ENCODE data around the gene CORO2A.

CORO2A gene

GRCh38 chr9:98229620-98230019, 37.2 kb upstream of the CORO2A start:
- DNase-seq (no peak), ATAC-seq (ENCODE audit: insufficient read depth, low read depth) (no peak)
- no peak overlapping the region for H2AFZ ChIP-seq (ENCODE audit: low read depth, low read length)
- H3K9ac ChIP-seq (ENCODE audit: low read depth, low read length) = no peak overlapping the region
- no peak overlapping the region for H3K4me2 ChIP-seq (ENCODE audit: insufficient read depth, low read length)
- no peaks in the 10 kb centered on the region; the same call in 1 of the 2 replicates for H4K20me1 ChIP-seq (ENCODE audit: insufficient read depth, low read length)
- no peak overlapping the region for H3K27ac ChIP-seq (ENCODE audit: low read length)
- H3K79me2 ChIP-seq (ENCODE audit: insufficient read depth, low read length) = no peaks in the 10 kb centered on the region
- no peaks in the 10 kb centered on the region for H3K9me3 ChIP-seq (ENCODE audit: insufficient read depth, low read length, severe bottlenecking)
- H3K4me1 ChIP-seq (ENCODE audit: insufficient read depth, low read length) = no peaks in the 10 kb centered on the region
- H3K4me3 ChIP-seq (ENCODE audit: low read depth in 1 of 2, low read length in 2 of 2) = no peak overlapping the region
- no peaks in the 10 kb centered on the region for H3K36me3 ChIP-seq (ENCODE audit: insufficient read depth, low read length)
- no peaks in the 10 kb centered on the region for H3K27me3 ChIP-seq (ENCODE audit: insufficient read depth, low read length, poor library complexity)
- TF ChIP-seq EZH2 (IDR thresholded peaks at IDR 0.05; ENCODE audit: borderline replicate concordance, low read depth, low read length, severe bottlenecking) (no peak), CTCF (IDR thresholded peaks at IDR 0.05; ENCODE audit: borderline replicate concordance, extremely low read depth, low read length, poor library complexity, severe bottlenecking) (no peak)

DNA sequence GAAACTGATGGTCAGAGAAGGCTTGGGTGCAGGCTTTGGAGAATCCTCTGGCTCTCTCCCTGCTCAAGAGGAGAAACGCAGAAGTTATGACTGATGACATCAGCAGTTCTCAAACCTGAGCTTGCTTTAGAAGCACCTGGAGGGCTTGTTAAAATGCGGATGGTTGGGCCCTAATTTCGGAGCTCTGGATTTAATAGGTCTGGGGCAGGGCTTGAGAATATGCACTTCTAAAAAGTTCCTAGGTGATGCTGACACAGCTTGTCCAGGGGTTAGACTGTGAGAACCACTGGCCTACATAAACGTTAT, 36.6 kb upstream of the CORO2A start:
- TF ChIP-seq EZH2 (IDR thresholded peaks at IDR 0.05; ENCODE audit: borderline replicate concordance, low read depth, low read length, severe bottlenecking) = no peak
- TF ChIP-seq CTCF (IDR thresholded peaks at IDR 0.05; ENCODE audit: borderline replicate concordance, extremely low read depth, low read length, poor library complexity, severe bottlenecking) = no peak
- ATAC-seq (ENCODE audit: insufficient read depth, low read depth) (no peak), DNase-seq (no peak)
- no peaks in the 10 kb centered on the region for H3K4me1 ChIP-seq (ENCODE audit: insufficient read depth, low read length)
- no peak overlapping the region for H3K9ac ChIP-seq (ENCODE audit: low read depth, low read length)
- H2AFZ ChIP-seq (ENCODE audit: low read depth, low read length) = no peak overlapping the region
- H3K4me2 ChIP-seq (ENCODE audit: insufficient read depth, low read length) = no peak overlapping the region
- H3K27me3 ChIP-seq (ENCODE audit: insufficient read depth, low read length, poor library complexity) = no peaks in the 10 kb centered on the region
- H3K27ac ChIP-seq (ENCODE audit: low read length) = no peak overlapping the region
- no peaks in the 10 kb centered on the region for H3K9me3 ChIP-seq (ENCODE audit: insufficient read depth, low read length, severe bottlenecking)
- H3K36me3 ChIP-seq (ENCODE audit: insufficient read depth, low read length) = no peaks in the 10 kb centered on the region
- no peaks in the 10 kb centered on the region; the same call in 1 of the 2 replicates for H4K20me1 ChIP-seq (ENCODE audit: insufficient read depth, low read length)
- H3K4me3 ChIP-seq (ENCODE audit: low read depth in 1 of 2, low read length in 2 of 2) = no peak overlapping the region
- H3K79me2 ChIP-seq (ENCODE audit: insufficient read depth, low read length) = no peaks in the 10 kb centered on the region

GRCh38 chr9:98228392-98229089, 36.1 kb upstream of the CORO2A start:
- Histone ChIP-seq H3K9ac (ENCODE audit: low read depth, low read length) (no peak overlapping the region), H3K79me2 (ENCODE audit: insufficient read depth, low read length) (no peaks in the 10 kb centered on the region), H3K4me2 (ENCODE audit: insufficient read depth, low read length) (no peak overlapping the region), H3K27me3 (ENCODE audit: insufficient read depth, low read length, poor library complexity) (no peaks in the 10 kb centered on the region), H4K20me1 (ENCODE audit: insufficient read depth, low read length) (no peaks in the 10 kb centered on the region; the same call in 1 of the 2 replicates), H3K27ac (ENCODE audit: low read length) (no peak overlapping the region), H2AFZ (ENCODE audit: low read depth, low read length) (no peak overlapping the region), H3K9me3 (ENCODE audit: insufficient read depth, low read length, severe bottlenecking) (no peaks in the 10 kb centered on the region), H3K36me3 (ENCODE audit: insufficient read depth, low read length) (no peaks in the 10 kb centered on the region), H3K4me3 (ENCODE audit: low read depth in 1 of 2, low read length in 2 of 2) (no peak overlapping the region), H3K4me1 (ENCODE audit: insufficient read depth, low read length) (no peaks in the 10 kb centered on the region)
- DNase-seq (no peak), ATAC-seq (ENCODE audit: insufficient read depth, low read depth) (no peak)
- TF ChIP-seq EZH2 (IDR thresholded peaks at IDR 0.05; ENCODE audit: borderline replicate concordance, low read depth, low read length, severe bottlenecking) (no peak), CTCF (IDR thresholded peaks at IDR 0.05; ENCODE audit: borderline replicate concordance, extremely low read depth, low read length, poor library complexity, severe bottlenecking) (no peak)
